ENCODE measurements around the gene NFAM1.

The NFAM1 gene

DNA sequence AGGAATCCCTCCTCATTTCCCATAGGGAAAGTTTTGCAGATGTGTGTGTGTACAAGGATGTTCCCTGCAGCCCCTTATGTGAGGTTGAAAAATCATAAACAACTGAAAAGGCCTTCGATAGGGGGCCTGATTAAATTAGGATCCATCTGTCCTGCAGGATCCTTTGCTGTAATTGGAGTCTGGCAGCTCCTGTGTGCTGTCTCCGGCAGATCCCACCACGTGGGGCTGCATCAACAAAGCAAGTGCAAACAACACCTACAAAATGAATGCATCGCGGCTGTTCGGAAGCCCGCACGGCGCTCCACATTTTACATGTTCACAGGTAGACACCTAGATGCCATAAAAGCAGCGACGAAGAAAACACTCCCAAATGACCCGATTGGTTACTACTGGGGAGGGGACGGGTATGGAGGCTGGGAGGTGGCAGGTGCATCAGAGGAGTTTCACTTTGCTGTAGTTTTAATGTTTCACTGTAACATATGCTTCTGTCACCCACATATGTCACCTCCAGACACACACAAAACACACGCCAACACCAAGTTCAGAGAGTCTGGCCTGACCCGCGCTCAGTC, 52.2 kb downstream of the NFAM1 start:
- DNase-seq: no peak

DNA sequence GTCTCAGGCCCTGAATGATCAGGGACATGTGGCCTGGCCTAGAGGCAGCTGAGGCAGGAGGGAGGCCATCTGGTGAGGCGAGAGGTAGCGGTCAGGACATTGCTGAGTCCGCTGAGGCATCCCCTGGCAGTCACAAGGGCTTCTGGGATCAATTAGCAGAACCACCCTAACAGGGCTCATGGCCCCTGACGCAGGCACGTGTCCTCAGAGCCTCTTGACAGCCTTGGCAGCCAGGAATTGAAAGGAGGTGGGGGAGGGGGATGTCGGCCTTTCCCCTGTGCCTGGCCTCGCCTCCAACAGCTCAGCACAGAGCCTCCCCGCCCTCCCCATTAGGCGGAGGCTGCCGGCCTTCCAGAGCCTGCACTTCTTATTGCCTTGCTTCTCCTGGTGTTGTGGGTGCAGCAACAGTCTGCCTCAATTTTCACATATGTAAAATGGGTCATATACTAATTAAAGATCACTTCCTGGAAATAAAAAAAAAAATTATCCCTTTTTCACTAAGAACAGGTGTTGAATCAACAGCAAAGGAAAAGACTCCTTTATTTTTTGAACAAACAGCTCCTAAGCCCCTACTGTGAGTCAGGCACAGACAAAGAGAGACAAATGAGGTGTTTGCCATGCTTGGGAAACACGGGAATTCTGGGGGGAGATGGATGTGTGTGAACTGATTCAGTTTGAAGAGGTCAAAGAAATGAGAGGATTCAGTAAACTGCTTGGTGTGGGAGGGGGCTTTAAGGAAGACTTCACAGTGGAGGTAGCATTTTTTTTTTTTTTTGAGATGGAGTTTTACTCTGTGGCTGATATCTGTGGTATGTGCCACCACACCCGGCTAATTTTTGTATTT, 55.3 kb downstream of the NFAM1 start:
- no peak for DNase-seq

DNA sequence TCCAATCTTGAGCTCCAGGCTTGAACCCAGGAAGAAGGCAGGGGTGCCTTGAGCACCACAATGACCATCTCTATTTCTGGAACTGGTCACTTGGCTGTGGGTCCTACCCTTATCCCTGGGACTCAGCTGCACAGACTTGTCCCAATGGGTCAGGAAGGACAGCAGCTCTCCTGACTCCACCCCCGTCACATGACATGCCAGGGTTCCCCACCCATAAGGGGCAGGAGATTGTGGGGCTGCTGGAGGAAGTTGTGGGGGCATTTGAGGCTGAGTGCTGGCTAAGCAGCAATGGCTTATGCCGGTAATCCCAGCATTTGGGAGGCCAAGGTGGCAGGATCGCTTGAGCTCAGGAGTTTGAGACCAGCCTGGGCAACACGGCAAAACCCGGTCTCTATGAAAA, 56.2 kb downstream of the NFAM1 start:
- DNase-seq: no peak

DNA sequence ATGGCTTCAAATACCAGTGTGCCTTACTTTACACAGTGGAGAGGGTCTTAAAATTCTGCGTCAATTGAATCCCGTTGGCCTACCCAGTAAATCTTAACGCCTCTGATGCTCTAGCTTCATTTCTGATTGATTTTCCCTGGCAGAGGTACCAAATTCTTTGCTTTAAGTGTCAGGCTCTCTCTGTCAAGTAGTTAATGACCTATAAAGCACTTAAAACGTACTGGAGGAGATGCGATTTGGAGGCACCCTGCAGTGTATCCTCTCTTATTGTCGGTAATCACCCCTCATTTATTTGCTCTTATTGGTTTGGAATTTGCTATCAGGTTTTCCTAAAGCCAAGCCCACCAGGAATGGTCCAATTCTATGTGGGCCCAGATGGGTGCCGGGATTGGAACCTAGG, 59.2 kb downstream of the NFAM1 start:
- no peak for DNase-seq

DNA sequence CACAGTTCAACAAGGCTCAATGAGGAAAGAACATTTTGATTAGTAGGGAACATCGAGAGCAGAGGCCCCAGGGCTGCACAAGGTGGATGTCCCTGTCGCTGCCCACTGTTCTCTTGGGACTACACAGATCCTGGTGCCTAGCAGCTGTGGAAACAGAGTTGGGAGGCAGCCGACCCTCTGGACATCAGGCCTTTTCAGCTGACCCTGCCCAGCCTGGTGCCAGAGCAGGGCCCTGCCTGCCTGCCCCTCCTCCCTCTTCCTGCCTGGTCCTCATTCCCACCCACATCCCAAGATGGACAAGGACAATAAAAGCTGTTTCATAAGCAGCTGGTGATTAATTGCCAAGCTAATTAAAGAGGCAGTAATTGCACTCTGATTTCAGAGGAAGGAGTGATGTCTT, 60.7 kb downstream of the NFAM1 start:
- no peak for DNase-seq

DNA sequence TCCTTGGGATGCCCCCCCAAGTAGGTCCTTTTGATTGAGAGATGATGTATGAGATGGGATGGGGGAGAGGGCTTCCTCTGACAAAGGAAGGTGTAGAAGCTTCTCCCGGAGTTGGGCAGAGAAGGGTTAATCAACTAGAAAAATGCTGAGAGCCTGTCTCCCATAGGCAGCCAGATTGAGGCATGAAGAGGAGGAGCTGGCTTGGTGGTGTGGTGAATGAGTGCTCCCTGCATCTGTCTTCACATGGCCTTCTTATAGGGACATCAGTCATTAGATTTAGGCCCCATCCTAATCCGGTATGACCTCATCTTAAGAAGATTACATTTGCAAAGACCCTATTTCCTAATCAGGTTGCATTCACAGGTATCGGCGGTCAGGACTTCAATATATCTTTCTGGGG, 61.1 kb downstream of the NFAM1 start:
- DNase-seq: no peak

DNA sequence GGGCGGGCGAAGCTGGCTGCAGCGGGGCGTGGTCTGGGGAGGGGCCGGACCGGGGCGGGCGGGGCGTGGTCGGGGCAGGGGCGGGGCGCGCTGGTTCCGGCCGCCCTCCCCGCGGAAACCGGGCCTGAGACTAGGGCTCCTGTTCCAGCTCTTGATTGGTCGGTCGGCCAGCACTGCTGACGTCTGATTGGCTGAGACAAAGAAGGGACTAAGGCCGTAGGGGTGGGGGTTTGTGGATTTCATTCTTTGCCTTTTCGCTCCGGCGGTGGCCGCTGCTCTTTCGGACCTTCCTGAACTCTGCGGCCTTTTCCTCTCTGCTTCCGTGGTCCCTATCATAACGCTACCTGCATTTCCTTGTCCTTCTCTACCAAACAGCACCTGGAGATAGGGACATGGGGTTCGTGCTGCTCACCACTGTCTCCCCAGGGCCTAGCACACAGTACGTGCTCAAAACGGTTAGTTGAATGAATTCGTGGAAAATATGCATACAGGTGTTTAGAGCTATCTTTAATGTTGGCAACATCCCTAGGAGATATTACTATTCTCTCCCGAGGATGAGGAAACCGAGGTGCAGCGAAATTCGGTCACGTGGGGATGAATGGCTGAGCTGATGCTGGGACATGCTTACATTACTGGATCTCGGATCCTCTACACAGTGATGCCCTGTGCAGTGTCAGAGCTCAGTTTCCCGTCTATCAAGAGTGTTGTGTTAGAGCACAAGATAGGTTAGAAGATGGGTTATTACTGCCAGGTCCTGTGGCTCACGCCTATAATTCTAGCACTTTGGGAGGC, 62.8 kb downstream of the NFAM1 start:
- DNase-seq: peak; percentile 88

DNA sequence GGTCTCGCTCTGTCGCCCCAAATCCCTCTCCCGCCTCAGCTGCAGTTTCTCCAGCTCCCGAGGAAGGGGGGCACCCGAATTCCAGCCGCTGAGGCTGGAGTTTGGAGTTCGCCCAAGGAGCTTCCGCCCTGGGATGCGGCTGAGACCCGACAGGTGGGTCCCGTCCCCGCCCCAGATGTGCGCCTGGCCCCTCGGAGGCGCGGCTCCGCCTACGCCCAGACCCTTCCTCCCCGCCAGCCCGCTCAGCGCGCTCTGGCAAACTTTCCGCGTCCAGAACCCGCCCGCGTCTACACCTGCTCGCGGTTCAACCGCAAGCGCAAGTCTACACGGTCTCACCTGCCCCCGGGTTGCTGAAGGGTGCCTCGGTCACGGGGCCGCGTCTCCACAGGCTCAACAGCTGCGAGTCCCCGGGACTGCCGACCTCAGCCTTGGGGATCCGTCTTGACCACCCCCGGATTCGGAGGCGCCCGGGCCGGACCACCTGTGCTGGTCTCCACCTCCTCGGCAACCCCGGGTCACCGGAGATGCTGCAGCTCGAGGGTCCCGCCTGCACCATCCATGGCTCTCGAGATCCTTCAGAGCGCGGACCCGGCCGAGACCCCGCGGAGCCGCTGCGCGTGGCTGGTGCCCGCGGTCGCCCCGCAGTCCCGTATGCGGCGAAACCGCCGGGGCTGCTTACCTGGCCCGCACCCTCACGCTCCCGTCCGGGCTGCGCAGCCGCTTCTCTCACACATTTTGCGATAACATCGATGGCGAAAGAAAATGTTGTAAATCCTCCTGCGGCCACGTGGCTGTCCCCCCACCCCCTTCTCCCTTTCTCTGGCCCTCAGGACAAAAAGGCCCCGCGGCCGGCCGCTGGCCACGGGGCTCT, 63.6 kb downstream of the NFAM1 start:
- DNase-seq: peak; percentile 16

DNA sequence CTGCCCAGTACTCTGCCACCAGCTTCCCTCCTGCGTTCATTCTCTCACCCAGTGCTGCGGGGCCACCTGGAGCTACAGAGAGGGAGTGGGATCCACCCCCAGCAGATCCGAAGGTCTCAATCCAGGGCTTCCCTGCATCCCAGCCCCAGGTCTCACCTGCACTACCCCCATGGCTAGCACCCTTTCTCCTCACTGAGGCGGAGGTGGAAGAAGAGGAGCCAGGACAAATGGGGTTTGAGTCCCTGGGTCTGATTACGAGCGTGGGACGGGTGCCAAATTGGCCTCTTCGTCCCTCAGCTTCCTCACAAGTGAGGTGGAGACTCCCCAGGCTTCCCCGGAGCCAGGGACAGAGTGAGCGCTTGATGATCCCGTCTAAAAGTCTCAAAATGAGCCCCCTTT, 64.2 kb downstream of the NFAM1 start:
- DNase-seq: no peak

DNA sequence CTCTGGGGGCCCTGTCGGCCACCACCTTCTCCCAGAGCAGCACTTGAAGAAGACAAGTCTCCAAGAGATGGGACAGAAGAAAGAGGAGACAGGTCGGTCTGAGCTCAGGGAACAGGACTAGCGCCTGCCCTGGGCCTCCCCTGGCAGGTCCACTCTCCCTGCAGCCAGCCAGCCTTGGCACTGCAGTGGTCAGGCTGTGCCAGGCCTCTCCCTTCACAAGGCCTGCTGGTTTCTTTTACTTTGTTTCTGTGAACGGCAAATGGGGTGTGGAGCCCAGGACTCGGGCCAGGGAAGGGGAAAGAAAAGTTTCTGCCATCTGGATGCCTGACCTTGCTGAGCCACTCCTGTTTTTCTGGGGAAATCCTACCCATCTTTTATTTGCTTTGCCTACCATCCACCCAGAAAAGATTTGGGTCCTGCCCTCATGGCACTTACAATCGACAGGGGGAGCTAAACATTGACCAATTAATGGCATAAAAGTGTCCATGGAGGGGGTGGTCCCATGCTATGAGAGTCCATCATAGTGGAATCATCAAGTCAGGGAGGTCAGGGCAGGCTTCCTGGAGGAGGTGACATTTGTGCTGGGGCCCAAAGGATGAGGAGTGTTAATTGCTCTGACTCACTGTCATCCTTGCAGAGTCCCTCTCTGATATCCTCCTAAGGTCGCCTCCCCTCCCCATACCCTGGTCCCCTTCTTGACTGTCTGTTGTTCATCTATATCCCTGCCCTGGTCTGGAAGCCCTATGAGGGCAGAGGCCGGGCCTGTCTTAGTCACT, 65.2 kb downstream of the NFAM1 start:
- no peak for DNase-seq

DNA sequence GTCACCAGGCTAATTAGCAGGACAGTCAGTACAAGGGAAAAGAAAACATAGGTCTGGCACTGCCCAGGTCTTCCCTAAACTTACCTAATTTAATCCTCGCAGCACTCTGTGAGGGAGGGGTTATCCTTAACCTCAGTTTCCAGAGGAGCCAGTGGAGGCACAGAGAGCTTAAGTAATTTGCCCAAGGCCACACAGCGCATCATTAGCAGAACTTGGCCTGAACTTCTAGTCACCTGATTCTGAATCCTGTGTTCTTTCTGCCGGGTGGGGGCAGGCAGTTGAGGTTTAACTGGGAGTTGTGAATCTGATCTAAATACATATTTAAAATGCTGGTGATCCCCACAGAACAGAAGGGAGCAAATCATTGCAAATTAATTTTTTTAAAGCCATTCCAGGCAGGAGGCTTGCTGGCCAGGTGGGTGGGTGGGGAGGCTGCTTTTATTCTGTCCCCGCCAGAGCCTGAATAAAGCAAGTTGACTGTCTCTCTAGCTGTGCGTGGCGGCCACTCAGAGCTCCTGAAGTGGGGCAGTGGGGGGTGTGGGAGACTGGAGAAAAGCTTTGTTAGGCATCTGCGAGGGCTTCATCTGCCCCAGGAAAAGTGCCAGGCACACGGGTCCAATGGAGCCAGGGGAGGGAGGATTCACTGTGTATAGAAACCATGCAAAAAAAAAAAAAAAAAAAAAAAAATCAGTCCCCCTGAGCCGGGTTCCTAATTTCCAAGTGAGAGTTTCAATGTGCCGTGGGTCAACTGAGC, 66.1 kb downstream of the NFAM1 start:
- DNase-seq: no peak

DNA sequence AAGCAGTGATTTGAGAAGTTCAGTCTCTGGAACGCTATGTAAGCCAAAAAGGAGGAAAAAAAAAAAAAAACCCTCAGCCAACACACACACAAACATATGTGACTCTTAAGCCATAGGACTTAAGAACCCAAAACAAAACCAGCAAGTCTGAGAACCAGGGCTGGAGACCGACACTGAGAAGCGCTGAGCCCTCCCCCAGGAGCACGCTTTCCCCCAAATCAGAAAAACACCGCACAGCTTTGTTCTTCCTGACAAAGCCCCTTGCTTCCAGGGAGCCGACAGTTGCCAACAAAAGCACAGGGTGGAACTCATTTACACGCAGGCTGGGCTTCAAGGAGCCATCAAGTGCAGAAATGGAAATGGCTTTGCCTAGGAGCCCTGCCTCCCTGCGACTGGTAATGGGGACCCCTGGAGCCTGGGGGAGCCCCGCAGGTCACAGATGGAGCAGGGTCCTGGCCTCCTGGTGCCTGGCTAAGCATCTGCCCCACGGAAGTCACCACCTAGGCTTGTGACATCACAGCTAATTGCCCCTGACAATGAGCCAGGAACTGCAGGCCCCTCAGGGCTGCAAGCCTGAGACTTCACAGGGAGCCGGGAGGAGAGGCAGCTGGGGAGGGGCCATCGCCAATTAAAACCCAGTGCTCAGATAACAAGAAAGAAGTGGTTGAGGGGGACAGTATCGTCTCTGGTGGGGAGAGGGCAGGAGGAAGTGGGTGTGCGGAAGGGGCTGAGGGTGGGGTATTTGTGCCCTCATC, 66.9 kb downstream of the NFAM1 start:
- no peak for DNase-seq

DNA sequence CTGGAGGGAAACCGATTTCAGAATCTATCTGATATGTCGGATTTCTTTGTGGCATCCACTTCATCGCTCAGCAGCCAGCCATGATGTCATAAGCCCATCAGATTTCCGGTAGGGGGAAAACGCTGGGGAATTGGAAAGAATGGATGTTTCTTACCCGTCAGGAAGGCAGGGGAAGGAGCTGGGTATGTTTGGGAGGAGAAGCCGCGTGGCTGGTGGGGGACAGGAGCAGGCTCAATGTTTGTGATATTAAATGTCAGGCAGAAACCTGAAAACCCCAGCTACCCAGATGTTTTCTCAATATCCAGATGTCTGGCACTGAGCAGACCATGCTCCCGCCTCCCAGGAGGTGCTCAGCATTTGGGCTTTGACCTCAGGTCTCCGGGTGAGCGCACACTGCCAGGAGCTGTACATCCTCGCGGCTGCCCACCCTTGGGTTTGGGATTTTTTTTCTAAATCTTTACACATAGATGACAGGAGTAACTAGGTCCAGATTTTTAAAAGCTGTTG, 67.5 kb downstream of the NFAM1 start:
- DNase-seq: no peak

DNA sequence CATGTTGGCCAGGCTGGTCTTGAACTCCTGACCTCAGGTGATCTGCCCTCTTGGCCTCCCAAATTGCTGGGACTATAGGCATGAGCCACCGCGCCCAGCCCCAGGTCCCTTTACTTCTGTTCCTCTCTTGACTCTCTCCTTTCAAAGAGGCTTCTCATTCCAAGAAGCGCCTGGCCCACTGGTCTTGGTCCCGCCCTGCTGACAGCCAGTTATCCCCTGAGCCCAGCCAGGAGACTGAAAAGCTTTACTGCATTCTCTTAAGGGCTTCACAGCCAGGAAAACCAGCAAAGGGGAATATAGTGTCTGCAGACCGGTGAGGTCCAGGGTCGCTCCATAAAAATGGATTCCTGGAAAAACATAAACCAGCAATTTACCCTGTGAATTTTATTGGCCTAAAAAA, 68.3 kb downstream of the NFAM1 start:
- no peak for DNase-seq

DNA sequence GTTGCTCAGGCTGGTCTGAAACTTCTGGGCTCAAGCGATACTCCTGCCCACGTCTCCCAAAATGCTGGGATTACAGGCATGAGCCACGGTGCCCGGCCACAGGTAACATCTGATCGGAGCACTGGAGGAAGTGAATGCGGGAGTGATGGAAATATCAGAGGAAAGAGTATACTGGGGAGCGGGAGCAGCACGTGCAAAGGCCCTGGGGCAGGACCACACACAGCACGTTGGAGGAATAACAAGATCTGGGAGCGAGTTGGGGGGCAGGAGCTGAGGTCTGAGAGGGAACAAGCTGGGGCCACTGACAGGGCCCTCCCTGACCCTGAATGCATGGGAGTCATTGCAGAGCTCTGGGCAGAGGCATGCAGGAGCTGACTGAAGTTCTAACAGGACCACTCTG, 70.7 kb downstream of the NFAM1 start:
- no peak for DNase-seq

DNA sequence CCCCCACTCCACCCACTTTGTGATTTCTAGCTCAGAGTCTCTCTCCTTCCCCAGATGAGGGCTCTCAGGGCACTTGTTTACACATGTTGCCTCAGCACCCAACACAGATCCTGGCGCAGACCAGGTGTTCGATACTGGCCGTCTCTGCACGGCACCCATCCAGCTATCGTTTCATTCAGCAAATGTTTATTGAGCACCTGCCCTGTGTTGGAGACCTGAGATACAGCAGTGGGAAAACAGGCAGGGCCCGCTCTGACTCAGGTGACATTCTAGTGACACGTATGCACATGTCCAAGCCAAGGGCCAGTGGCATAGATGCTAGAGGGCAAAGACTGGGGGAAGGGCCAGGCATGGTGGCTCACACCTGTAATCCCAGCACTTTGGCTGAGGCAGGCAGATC, 71.9 kb downstream of the NFAM1 start:
- DNase-seq: no peak

DNA sequence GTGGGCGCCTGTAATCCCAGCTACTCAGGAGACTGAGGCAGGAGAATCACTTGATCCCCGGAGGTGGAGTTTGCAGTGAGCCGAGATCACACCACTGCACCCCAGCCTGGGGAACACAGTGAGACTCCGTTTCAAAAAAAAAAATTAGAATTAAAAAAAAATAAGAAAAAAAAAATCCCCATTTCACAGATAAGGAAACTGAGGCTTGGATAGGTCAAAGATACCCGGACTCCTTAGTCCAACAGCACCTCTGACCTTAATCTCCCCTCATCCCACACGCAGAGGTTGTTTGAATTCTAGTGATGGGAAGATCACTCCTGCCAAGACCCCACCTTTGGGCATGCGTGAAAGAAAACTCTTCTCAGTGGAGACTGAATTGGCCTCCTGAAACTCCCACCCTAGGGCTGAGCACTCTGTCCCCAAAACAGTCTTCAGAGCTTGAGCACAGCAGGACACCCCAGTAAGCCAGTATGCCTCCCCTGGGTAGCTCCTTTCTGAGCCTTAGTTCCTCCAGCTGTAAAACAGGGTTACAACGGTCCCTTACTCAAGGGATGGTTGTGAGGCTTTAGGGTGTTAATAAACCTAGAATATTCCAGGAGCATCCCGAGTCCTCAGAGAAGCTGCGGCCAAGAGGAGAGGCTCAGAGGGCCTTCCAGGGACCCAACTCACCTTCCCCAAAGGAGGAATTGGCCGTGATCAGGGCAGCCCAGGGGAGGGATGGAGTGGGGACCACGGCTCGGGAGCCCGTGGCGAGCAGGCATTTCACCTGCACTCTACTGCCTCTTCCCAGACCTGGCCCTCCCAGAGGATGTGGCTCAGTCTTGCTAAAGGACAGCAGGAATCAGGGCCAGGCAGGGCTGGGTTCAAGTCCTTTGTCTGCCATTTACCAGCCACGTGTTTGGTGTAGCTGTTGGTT, 73.3 kb downstream of the NFAM1 start:
- no peak for DNase-seq

DNA sequence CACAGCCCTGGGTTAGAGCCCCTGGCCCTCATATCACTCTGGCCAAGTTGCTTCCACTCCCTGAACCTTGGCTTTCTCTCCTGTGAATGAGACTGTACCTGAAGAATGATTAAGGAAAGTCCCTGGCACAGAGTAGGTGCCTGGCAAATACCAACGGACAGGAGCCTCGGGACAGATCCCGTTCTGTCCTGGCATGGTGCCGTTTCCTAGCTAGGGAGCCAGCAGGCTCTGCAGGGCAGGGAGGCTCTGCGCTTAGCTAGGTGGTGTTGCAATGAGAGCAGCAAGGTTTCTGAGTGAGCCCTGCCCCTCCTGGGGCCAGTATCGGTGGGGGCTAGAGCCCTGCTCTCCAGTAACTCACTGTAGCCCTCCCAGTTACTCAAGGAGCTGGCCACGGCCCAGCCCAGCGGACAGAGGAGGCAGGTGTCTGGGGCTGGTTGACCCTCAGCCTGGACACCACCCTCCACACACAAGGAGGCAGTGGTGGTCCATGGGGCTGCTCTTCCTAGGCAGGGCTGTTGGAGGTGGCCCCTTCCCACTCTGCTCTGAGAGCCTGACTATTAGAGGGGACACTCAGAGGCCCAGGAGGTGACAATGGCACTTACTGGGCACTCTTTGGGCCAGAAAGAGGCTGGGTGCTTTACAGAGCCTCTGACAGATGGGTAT, 74.4 kb downstream of the NFAM1 start:
- DNase-seq: no peak

DNA sequence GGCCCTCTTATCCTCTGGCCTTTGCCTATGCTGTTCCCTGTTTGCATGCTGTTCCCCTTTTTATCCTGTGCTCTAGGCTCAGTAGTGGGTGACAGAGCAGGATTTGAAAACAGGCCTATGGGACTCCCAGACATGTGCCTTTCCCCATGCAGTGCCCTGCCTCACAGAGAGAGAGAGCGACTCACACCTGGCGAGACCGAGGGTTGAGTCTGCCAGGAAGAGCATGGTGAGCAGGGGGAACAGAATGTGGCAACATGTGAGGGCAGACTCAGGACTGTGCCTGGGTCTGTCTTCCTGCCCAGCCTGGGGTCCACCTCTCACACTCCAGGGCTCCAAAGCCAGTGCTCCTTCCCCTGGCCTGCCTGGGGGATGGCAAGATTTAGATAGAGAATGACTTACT, 75.0 kb downstream of the NFAM1 start:
- no peak for DNase-seq
